CD4-positive, alpha-beta T cell treated with Interleukin-15 for 4 hours (primary cell): ENCODE results near the gene FDPS.

ENCODE experiments used
- DNase-seq: peaks from one replicate; pipeline ENCODE4 v3.0.0-alpha.2; 2020; ENCODE audit warnings: low spot score

The FDPS gene

DNA sequence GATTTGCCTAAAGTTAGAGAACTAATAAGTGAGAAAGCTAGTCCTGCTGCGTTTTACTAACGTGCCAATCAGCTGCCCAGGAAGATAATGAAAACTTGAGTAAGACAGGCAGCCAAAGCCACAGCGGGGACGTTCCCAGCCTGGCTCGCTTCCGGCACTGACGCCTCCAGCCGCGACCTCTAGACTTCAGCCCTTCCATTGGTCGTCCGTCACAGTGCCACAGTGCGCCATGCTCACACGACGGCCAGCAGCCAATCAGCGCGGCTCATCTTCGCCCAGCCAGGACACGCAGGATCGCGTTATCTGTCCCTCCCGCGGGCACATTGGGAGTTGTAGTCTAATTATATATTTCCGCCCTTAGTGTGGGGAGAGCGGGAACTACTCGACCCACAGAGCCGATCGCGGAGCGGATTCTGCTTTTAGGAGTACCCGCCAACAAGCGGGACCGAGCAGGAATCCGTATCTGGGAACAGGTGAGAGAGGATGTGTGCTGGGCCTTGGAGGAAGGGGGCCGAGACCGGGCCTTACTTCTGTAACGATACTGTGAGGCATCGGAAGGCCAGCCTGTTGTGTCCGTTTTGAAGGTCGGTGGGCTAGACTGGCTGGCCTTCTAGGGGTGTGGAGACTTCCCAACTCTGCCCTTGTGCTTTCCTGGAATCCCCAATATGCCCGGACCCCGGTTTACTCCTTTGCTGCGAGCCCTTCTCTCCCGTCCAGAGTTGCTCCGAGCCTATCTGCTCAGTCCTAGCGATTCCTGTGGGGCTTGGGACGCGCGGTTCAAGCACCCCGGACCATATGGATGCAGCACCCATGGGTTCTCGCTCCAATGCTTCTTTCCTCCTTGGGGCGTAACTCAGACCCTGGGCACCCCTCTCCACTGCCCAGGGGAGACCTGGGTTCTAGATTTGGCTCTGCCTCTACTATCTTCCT, at the start of gene FDPS:
Gene FDPS, plus strand, starts transcription at position 374 of the 930 bp plus-strand sequence. CDS start 924 bp downstream, outside the sequence.
- DNase-seq, result peak; percentile 98

GRCh38 chr1:155260276-155260675, 48.4 kb upstream of the FDPS start:
- no peak for DNase-seq

DNA sequence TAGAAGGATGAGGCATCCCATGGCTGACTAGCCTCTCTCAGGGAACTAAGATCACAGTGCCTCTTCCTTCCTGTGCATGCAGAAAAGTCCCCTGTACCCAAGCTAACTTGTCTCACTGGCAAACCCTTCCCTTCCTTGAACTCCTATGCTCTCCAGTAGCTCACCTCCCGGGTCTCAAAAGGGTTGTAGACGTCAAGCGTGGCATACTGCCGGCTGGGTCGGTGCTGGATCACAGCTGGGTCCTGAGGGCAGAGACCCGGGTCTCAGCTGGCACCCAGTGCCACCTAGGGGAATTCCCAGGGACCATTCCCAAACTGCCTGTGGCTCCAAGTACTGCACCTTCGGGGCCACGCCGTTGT, 47.2 kb upstream of the FDPS start:
- no peak for DNase-seq

- peak; percentile 89 for DNase-seq
These were observed 46.6 kb upstream of the FDPS start, which contains the start of gene SCAMP3 for GRCh38 chr1:155261852-155262673. TSS of gene SCAMP3 (minus strand) at chr1:155262360. CDS start at chr1:155262151, 209 bp downstream.

DNA sequence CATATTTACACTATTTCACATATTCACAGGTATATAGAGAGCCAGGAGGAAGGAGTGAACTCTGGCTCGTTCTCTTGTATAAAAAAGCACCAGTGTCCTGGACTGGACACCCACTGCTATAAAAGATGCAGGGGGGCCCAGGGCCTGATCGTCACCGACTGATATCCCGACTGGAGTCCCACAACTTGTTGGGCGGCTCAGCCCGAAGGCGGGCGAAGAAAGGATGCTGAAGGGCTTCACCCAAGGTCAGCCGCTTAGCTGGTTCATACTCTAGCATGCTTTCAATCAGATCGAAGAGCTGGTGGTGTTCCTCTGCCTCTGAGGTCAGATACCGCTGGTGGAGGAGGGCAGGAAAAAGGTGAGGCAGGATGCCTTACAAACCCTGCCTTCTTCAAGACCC, 45.6 kb upstream of the FDPS start:
- no peak for DNase-seq

GRCh38 chr1:155266553-155266952, 42.1 kb upstream of the FDPS start:
- DNase-seq, result no peak

DNA sequence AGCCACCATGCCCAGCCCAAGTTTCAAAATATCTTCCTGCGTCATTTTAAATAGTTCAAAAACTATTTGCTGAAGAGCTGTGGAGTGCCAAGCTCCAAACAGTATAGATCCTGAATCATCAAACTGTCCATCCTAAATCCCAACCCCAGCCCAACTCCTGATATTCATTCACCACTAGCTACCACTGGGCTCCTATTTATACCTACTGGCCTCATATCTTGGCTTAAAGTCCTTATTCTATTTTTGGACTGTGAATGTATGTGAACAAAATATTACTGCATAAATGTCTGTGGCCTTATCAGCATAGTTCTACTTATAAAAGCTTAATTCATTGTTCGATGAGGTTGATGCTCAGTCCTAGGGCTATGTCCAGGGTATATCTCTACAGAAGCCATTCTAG, 41.3 kb upstream of the FDPS start:
- no peak for DNase-seq

- no peak for DNase-seq
These were observed 40.0 kb upstream of the FDPS start for GRCh38 chr1:155268630-155269029.

DNA sequence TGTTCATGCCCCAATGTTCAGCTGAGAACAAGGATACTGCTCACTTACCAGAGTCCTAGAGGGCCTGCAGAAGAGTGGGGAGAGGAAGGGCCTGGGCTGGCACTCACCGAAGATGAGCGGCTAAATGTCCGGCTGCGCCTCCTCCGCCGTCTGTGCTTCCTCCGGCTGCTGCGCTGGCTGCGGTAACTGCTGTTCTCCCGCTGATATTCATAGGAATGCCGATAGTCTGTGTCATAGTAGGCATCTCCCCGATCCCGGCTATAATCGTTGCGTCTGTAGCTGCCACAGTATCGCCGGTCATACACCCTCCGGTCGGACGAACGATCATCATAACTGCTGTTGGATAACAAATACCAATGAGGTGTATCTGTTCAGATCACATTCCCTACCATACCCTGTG, 39.3 kb upstream of the FDPS start:
- no peak for DNase-seq

DNA sequence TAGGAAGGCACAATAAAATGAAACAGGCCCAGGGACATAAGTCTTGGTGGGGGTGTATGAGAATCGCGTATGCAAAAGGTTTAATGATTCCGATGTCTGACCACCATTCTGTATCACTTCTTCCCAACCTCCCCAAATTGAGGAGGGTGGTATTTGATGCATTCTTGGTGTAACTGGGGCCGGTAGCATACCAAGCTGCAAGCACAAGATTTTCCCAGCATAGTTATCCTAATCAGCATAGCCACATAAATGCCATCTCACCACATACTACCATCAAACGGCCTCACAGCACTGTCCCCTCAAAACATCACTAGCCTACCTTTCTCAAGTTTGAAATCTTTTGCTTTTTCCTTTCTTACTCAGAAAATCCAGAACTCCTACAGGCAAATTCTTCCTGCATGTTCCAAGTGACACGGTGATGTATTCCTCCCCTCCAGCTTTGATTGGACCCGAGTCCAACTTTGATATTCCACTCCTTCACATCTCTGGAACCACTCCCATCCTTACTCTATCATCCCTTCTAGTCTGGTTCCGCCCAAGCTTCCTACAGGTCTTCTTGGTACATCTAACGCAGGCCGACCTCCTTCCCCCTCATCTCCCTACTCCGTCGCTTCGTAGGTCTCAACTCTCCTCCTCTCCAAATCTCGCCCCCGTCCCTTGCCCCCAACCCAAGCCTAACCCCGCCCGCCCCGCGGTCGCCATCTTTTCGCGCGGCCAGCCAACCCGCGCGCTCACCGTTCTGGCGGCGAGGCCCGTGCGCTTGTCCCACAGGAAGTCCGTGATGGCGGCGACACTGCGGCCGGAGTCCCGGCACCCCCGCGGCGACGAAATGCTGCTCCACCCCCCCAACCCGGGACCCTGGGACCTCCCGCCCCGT, 36.0 kb upstream of the FDPS start:
- DNase-seq, result no peak

DNA sequence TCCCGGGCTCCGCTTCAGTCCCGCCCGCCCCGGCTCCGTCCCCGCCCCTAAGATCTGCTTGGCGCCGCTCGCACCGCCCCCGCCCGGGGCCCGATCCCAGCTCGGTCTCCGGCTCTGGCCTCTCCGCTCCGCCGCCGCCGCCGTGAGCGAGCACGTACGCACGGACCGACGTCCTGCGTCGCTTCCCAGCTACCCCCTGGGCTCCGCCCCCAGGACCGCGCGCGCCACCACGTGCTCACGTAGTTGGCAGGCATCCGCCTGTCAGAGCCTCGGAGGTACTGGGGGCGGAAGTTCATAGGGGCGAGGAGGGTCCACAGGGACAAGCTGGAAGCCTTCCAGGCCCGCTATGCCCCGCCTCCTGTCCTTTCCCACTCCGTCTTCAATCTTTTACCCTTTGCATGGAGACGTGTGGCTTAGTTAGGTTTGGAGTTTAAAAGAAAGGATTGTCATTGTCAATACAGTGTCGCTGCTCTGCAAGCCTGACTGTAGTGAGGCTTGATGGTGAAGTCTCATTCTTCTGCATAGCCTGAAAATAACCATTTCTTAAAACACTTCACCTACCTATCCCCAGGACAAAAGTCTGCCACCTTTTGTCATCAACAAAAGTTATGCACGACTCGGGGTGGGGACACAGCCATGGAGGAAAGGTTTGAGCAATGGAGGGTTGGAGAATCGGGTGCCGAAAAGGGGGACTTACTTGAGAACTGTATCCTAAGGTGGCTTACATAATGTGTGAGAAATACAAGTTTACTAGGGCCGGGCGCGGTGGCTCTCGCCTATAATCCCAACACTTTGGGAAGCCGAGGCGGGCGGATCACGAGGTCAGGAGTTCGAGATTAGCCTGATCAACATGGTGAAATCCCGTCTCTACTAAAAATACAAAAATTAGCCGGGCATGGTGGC, 35.1 kb upstream of the FDPS start, which contains the start of gene CLK2:
Gene CLK2, minus strand, starts transcription at position 162 of the 903 bp plus-strand sequence. CDS start 2,527 bp downstream, outside the sequence.
- DNase-seq, result peak; percentile 92

- DNase-seq, result peak; percentile 95
These were observed 31.4 kb upstream of the FDPS start, which contains the start of gene HCN3 for GRCh38 chr1:155277070-155277901. TSS of gene HCN3 (plus strand) at chr1:155277463. CDS start at chr1:155277591, 128 bp downstream.

GRCh38 chr1:155277902-155278688, 30.6 kb upstream of the FDPS start:
- peak; percentile 62 for DNase-seq

DNA sequence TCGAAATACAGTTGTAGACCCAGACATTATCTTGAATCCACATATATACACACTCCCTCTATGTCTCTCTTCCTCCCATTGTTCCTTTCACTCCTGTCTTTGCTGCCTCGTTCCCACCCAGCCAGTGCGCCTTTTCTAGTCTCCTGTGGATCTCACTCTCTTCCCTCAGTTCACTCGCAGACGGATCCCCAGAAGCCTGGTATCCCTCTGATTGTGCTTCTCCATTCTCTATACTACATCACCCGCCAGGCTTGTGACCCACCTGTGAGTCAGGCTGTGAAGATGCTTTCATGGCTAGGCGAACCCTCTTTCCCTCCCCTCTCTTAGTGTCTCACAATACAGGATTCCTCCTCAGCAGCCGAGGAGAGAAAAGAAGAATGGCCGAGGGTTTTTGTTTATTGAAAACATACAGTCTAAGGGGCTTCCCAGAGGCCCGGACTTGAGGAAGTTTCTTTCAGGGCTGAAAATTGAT, 29.9 kb upstream of the FDPS start:
- no peak for DNase-seq

DNA sequence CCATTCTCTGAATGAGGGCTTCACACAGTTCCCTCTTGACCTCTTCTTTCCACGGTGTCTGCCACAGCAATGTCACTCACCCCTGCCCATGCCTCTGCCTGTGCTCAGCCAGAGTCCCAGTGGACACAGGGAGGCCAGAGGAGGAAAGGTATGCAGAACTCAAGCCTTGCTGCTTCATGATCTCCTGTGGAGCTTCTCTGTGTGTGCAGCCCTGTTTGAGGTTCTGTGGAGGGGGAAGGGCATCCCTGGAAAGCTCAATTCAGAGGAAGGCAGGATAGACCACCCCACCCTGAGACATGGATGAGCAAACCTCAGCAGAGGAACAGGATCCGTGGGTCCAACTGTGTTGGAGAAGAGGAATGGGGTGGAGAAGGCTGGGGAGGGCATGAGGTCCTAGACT, 29.4 kb upstream of the FDPS start:
- no peak for DNase-seq

DNA sequence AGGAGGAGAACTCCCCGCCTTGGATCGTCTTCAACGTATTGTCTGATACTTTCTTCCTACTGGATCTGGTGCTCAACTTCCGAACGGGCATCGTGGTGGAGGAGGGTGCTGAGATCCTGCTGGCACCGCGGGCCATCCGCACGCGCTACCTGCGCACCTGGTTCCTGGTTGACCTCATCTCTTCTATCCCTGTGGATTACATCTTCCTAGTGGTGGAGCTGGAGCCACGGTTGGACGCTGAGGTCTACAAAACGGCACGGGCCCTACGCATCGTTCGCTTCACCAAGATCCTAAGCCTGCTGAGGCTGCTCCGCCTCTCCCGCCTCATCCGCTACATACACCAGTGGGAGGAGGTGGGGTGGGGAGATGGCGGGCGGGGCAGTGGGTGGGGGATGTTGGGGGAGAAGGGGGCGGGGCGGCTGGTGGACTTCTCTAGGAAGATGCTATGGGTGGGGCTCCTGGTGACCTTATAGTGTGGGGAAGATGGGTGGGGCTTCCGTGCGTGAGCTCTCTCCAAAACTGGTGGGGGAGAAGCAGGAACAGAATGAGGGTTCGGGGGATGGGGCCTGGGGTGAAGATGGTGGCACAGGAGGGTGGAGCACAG, 26.1 kb upstream of the FDPS start:
- DNase-seq, result no peak

DNA sequence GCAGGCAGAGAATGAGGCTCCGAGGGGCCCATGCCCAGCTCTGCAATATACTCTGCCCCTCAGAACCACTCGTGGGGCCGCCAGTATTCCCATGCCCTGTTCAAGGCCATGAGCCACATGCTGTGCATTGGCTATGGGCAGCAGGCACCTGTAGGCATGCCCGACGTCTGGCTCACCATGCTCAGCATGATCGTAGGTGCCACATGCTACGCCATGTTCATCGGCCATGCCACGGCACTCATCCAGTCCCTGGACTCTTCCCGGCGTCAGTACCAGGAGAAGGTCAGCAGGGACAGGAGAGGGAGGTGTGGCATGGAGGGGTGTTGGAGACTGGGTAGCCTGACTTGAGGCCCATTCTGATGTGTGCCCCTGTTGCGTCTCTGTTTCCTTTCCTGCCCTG, 24.2 kb upstream of the FDPS start:
- DNase-seq, result no peak

GRCh38 chr1:155285063-155285462, 23.6 kb upstream of the FDPS start:
- no peak for DNase-seq
